A673 (cell line): ENCODE results near the gene METTL9. TPM values are rescaled to one million over a fixed set of nuclear protein-coding genes. Genes with fewer than 3 reads are reported as not detected.
"Not testable (repeated sequence)": the region's sequence is repeated elsewhere in the genome, so short reads cannot be mapped to it uniquely, and the experiment has no call there.

Experiments used
- Bru-seq: library from RNA; stranded (reverse); fragments of 400-500 nt; gene quantifications from one replicate; lab custom pipeline; 2021; lab: Mats Ljungman, UMichigan
- BruChase-seq, 2 experiments: library from RNA; stranded (reverse); fragments of 400-500 nt; gene quantifications; one replicate each; lab custom pipeline; 2021; lab: Mats Ljungman, UMichigan
- BruUV-seq: library from RNA; stranded (reverse); fragments of 400-500 nt; replicated peaks from 2 replicates; lab custom pipeline; 2021; lab: Mats Ljungman, UMichigan
- CTCF ChIA-PET: fragments of 300-600 bp; sonication (Branson Sonifier 250); formaldehyde crosslinking; loops from one replicate; lab custom pipeline; 2022; ENCODE audit warnings: antibody characterized with exemption; lab: Charles Lee
- POLR2A ChIA-PET: fragments of 300-600 bp; sonication (Branson Sonifier 250); formaldehyde crosslinking; loops from one replicate; lab custom pipeline; 2022; ENCODE audit warnings: antibody characterized with exemption; ENCODE audit not compliant: low non-redundant PET; lab: Charles Lee
- DNase-seq: peaks from one replicate; pipeline ENCODE4 v3.0.0-alpha.2; 2015; ENCODE audit warnings: low spot score
- H3K27ac ChIP-seq: fragments of 200-600 bp; sonication (generic); 2 replicates; pipeline ENCODE4 v1.5.1; 2016; ENCODE audit warnings: mixed run types, low read depth, mild to moderate bottlenecking, mixed read lengths, antibody characterized with exemption, low read length; ENCODE audit not compliant: poor library complexity, severe bottlenecking
- H3K27me3 ChIP-seq: fragments of 200-600 bp; sonication (generic); replicated peaks from 2 replicates; pipeline ENCODE4 v1.6.1; 2017; ENCODE audit warnings: mixed run types, low read depth, mild to moderate bottlenecking, mixed read lengths, antibody characterized with exemption, low read length; ENCODE audit not compliant: insufficient read depth, poor library complexity
- H3K36me3 ChIP-seq: fragments of 200-600 bp; sonication (generic); 2 replicates; pipeline ENCODE4 v1.6.1; 2016; ENCODE audit warnings: mixed run types, mild to moderate bottlenecking, mixed read lengths, antibody characterized with exemption, low read length; ENCODE audit not compliant: insufficient read depth, poor library complexity, severe bottlenecking
- H3K4me1 ChIP-seq: fragments of 200-600 bp; sonication (generic); 2 replicates; pipeline ENCODE4 v1.6.1; 2017; ENCODE audit warnings: mixed run types, mild to moderate bottlenecking, mixed read lengths, antibody characterized with exemption, low read length; ENCODE audit not compliant: insufficient read depth, poor library complexity, severe bottlenecking
- H3K4me3 ChIP-seq: fragments of 200-600 bp; sonication (generic); 2 replicates; pipeline ENCODE4 v1.5.1; 2016; ENCODE audit warnings: low read depth, mixed run types, mild to moderate bottlenecking, mixed read lengths, low read length; ENCODE audit not compliant: poor library complexity, severe bottlenecking
- H3K9me3 ChIP-seq: fragments of 200-600 bp; sonication (generic); 2 replicates; pipeline ENCODE4 v1.6.1; 2016; ENCODE audit warnings: mixed run types, low read depth, mild to moderate bottlenecking, mixed read lengths, antibody characterized with exemption, low read length; ENCODE audit not compliant: poor library complexity, severe bottlenecking
- CTCF ChIP-seq: fragments of 300-800, 200-600 bp; sonication (generic); conservative IDR thresholded peaks from 2 replicates; pipeline ENCODE4 v1.5.1; 2017; ENCODE audit warnings: low read depth, mild to moderate bottlenecking, antibody characterized with exemption, low read length, moderate library complexity, mixed read lengths
- EZH2 ChIP-seq: fragments of 200-600 bp; sonication (generic); IDR thresholded peaks from 2 replicates; pipeline ENCODE4 v1.6.1; 2017; ENCODE audit warnings: borderline replicate concordance, low read depth, mild to moderate bottlenecking, mixed read lengths, antibody characterized with exemption, low read length; ENCODE audit not compliant: poor library complexity, severe bottlenecking
- intact Hi-C: fragments of 100-400 bp; cut with micrococcal nuclease; formaldehyde crosslinking; loops from one replicate; pipeline ENCODE4 v1.10.0; 2022; ENCODE audit not compliant: unreplicated experiment
- long read RNA-seq: library from polyadenylated mRNA; stranded (forward); transcript quantifications from one replicate; pipeline ENCODE4 v2.0.0, GENCODE V29; 2022
- total RNA-seq: library from RNA; stranded (reverse); gene quantifications from 2 replicates; pipeline ENCODE4 v1.2.3, GENCODE V29; 2021

Gene METTL9
- total RNA-seq, result 145 and 151 TPM in 2 replicates
- Bru-seq, nascent RNA, result percentile 90 among the genes with signal in this experiment
- percentile 83 among the genes with signal in this experiment for BruChase-seq, experiment 1, labeled RNA remaining after a 2-hour chase
- percentile 86 among the genes with signal in this experiment for BruChase-seq, experiment 2, labeled RNA remaining after a 6-hour chase
- long read RNA-seq, full-length matches to known transcripts, result 298 of 324 reads
- long read RNA-seq, partial matches to known transcripts, result 4 of 324 reads
- long read RNA-seq, other reads (novel, unspliced or antisense), result 22 of 324 reads

GRCh38 chr16:21599122-21600030 lies at the start of gene METTL9:
TSS of gene METTL9 (plus strand) at chr16:21599577. CDS start at chr16:21599734, 157 bp downstream.
- peak; percentile 97 for DNase-seq
- no TSS peak for BruUV-seq
- Histone ChIP-seq H3K27me3 (no peaks in the 10 kb centered on the region), H3K27ac (peak within 1 kb of the TSS; percentile 95), H3K4me1 (peaks cover 18% of the 10 kb centered on the region), H3K36me3 (no peaks in the 10 kb centered on the region), H3K4me3 (peak within 1 kb of the TSS; percentile 94), H3K9me3 (no peaks in the 10 kb centered on the region)
- POLR2A ChIA-PET, result interaction anchor here (0.5 kb wide), 1 partner anchor 45 kb away, joined by 12 read pairs; no protein-coding TSS in a partner anchor
- intact Hi-C loops, result loop anchor here (5.0 kb wide), 1 partner anchor 43 kb away; no protein-coding TSS in a partner anchor
- TF ChIP-seq EZH2 (no peak), CTCF (no peak)
- CTCF ChIA-PET, result no interaction called here

GRCh38 chr16:21549975-21550374 lies 49.4 kb upstream of the METTL9 start:
- H3K27ac ChIP-seq, H3K27me3 ChIP-seq, H3K4me3 ChIP-seq, CTCF ChIA-PET, BruUV-seq, H3K4me1 ChIP-seq, intact Hi-C loops, DNase-seq, H3K36me3 ChIP-seq, POLR2A ChIA-PET, H3K9me3 ChIP-seq: not testable (repeated sequence)

GRCh38 chr16:21550435-21550834 lies 48.9 kb upstream of the METTL9 start:
- CTCF ChIA-PET, H3K9me3 ChIP-seq, DNase-seq, BruUV-seq, intact Hi-C loops, H3K27me3 ChIP-seq, H3K36me3 ChIP-seq, POLR2A ChIA-PET, H3K4me1 ChIP-seq, H3K27ac ChIP-seq, H3K4me3 ChIP-seq: not testable (repeated sequence)

DNA sequence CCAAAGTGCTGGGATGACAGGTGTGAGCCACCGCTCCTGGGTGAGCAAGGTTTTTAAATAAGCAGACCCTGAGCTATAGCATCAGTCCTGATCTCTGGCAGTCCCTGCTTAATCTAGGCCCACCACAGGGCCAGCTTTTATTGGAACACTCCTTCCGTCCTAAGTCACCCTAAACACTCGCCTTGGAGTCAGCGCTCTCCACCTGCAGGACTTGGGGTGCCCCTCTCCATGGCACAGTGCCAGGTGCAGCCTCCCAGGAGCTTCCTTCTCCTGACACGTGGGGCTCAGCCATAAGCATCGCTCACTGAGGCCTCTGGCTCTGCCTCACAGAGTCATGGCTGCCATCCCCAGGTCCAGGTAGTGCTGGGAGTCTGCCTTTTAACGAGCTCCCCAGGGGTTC lies 48.3 kb upstream of the METTL9 start:
- POLR2A ChIA-PET, intact Hi-C loops, H3K4me1 ChIP-seq, H3K4me3 ChIP-seq, H3K9me3 ChIP-seq, DNase-seq, H3K27me3 ChIP-seq, BruUV-seq, CTCF ChIA-PET, H3K27ac ChIP-seq, H3K36me3 ChIP-seq: not testable (repeated sequence)

DNA sequence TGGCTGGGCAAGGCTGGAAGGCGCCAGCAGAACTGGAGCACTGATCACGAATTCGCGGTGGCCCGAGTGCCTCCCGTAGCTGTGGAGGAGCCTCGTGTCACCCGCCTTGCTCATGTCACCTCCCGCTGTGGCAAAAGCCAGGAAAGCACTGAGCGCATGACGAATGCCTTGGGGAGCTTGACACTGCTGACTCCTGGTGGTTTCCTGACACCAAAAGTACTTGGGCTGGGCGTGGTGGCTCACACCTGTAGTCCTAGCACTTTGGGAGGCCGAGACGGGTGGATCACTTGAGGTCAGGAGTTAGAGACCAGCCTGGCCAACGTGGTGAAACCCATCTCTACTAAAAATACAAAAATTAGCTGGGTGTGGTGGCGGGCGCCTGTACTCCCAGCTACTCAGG lies 47.8 kb upstream of the METTL9 start:
- H3K4me1 ChIP-seq, H3K27me3 ChIP-seq, BruUV-seq, H3K36me3 ChIP-seq, H3K4me3 ChIP-seq, CTCF ChIA-PET, H3K9me3 ChIP-seq, H3K27ac ChIP-seq, POLR2A ChIA-PET, DNase-seq, intact Hi-C loops: not testable (repeated sequence)

DNA sequence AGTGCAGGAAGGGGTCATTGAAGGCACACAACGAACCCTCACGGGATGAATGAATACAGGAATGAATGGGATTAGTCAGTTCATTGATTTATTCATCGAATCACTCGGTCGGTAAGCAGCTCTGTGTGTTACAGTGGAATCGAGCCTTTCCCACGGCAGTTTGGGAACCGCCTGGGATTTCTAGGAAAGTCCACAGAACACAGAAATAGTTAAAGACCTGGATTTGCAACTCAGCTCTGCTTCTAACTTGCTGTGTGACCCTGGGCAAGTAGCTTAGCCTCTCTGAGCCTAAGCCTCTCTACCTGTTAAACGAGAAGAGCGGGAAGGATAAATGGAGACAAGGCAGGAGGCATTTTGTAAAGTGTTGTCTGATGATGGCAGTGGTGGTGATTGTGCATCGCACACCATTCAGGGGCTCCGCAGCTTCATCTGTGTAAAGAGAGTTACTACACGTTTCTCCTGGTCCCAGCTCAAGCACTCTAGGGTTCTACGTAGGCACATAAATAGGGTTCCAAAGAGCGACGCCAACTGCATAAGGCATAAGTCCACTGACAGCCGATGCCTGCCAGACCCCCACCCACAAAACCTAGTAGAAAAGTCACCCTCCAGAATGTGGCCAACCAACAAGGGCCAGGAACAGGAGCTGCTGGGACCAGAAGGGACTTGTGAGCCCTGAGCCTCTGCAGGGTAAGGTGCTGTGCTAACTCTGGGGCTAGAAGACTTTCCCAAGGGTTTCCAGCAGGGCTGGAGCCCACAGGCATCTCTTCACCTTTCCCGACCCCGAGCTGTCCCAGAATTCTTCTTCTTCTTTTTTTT lies 45.7 kb upstream of the METTL9 start:
- intact Hi-C loops, result not testable (repeated sequence)

More for the DNA sequence above, 45.7 kb upstream of the METTL9 start:
- not testable (repeated sequence) for H3K27me3 ChIP-seq, H3K9me3 ChIP-seq, DNase-seq, H3K4me1 ChIP-seq, H3K4me3 ChIP-seq, BruUV-seq, H3K27ac ChIP-seq, H3K36me3 ChIP-seq
- CTCF ChIA-PET, result interaction anchor here (0.6 to 0.7 kb wide), 3 partner anchors 14 to 1157 kb away, joined by 3 to 6 read pairs (median 4); no protein-coding TSS in a partner anchor
- POLR2A ChIA-PET, result interaction anchor here (0.7 kb wide), 1 partner anchor 46 kb away, joined by 12 read pairs; no protein-coding TSS in a partner anchor
